Activated CD8-positive, alpha-beta memory T cell treated with anti-CD3 and anti-CD28 coated beads, Interleukin-2, amount 10 ng/mL, durations not matched to agents 7 days and 5 days (primary cell): Measurements from ENCODE around the gene ACACB. TPM values are rescaled to one million over a fixed set of nuclear protein-coding genes. Genes with fewer than 3 reads are reported as not detected.
"Not testable (repeated sequence)": the region's sequence is repeated elsewhere in the genome, so short reads cannot be mapped to it uniquely, and the experiment has no call there.

Experiments
- ATAC-seq: fragments of 150-1000 bp; cut with Tn5 transposase; one replicate; pipeline ENCODE4 v1.10.0; 2021; ENCODE audit warnings: moderate library complexity
- CTCF ChIA-PET: fragments of 350-600 bp; sonication (Branson Sonifier 250); formaldehyde crosslinking; loops from one replicate; lab custom pipeline; 2021; ENCODE audit warnings: antibody characterized with exemption; lab: Charles Lee
- DNase-seq: peaks from one replicate; pipeline ENCODE4 v3.0.0-alpha.2; 2020
- H3K27ac Mint-ChIP-seq: one replicate; pipeline ENCODE4 v1.8.0; 2021; ENCODE audit warnings: mild to moderate bottlenecking, mixed read lengths
- H3K27me3 Mint-ChIP-seq: one replicate; pipeline ENCODE4 v1.8.0; 2021; ENCODE audit warnings: mixed read lengths
- H3K36me3 Mint-ChIP-seq: one replicate; pipeline ENCODE4 v1.8.0; 2021; ENCODE audit warnings: mild to moderate bottlenecking, mixed read lengths
- H3K4me1 Mint-ChIP-seq: one replicate; pipeline ENCODE4 v1.8.0; 2021; ENCODE audit warnings: mixed read lengths
- H3K4me3 Mint-ChIP-seq: one replicate; pipeline ENCODE4 v1.8.0; 2021; ENCODE audit warnings: mild to moderate bottlenecking, moderate library complexity, mixed read lengths
- H3K9me3 Mint-ChIP-seq: one replicate; pipeline ENCODE4 v1.8.0; 2022; ENCODE audit warnings: low read depth, mixed read lengths
- total RNA-seq, 2 experiments: library from RNA; stranded (reverse); gene quantifications; one replicate each; pipeline ENCODE4 v1.2.3, GENCODE V29; 2021

ACACB gene
- total RNA-seq, 2 experiments from 2014 or later = 10.4 to 15.1 TPM

DNA sequence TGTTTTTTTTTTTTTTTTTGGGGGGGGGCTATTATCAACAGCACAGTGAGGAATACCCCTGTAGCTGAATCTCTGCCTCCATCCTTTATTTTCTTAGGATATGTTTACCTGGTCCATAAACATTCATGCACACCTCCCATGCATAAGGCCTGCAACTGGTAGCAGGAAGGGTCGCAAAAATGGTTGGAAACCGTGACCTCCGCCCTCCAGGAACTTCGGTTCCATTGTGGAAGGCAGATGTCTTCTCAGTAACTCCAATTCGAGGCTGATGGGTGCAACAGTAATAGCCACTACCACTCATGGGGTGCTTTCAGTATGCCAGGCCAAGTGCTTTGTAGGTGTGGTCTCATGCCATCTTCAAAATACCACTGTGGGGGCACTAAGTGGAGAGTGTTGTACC is 40.2 kb downstream of the ACACB start:
- no peak for DNase-seq

DNA sequence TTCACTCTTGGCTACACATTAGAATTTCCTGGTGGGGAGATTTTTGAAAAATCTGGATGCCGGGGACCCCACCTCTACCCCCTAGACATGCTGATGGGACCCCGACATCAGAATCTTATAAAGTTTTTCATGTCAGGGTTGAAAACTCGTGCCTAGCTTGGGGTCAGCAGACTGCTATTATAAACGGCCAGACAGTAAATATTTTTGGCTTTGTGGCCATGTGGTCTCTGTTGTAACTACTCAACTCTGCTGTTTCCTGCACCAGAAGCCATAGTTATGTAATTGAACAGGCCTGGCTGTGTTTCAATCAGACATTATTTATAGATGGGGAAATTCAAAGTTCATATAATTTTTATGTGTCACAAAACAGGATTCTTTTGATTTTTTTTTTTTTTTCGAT is 41.6 kb downstream of the ACACB start:
- Mint-ChIP-seq H3K4me1 (peaks cover 14% of the 10 kb centered on the region), H3K4me3 (no peak overlapping the region), H3K27me3 (no peaks in the 10 kb centered on the region), H3K9me3 (no peaks in the 10 kb centered on the region), H3K36me3 (no peaks in the 10 kb centered on the region), H3K27ac (no peak overlapping the region)
- ATAC-seq (no peak), DNase-seq (no peak)
- CTCF ChIA-PET = no interaction called here

More for the DNA sequence above, 40.2 kb downstream of the ACACB start:
- ATAC-seq = no peak
- Mint-ChIP-seq H3K27me3 (peaks cover 5% of the 10 kb centered on the region), H3K4me3 (no peak overlapping the region), H3K4me1 (peaks cover 14% of the 10 kb centered on the region), H3K9me3 (no peaks in the 10 kb centered on the region), H3K27ac (no peak overlapping the region), H3K36me3 (no peaks in the 10 kb centered on the region)
- CTCF ChIA-PET = no interaction called here

DNA sequence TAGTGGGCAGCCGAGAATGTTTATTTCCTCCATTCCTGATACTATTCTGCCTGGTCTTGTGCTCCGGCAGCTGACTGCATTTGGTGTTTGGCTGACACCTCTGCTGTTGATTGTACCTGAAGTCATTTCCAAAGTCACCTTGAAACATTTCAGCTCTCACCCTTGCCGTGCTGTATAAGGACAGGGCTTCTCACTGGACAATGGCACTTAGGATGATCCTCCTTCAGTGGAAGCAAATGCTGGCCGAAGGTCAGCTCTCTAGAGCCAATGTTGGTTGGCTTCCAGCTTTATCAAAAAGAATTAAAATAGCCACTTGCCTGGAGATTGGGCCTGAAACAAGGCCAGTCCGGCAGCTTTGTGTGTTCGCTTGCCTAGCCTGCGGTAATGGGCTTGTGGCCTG is 44.0 kb downstream of the ACACB start:
- Mint-ChIP-seq H3K27me3 (no peaks in the 10 kb centered on the region), H3K9me3 (no peaks in the 10 kb centered on the region), H3K4me3 (no peak overlapping the region), H3K27ac (no peak overlapping the region), H3K4me1 (peaks cover 9% of the 10 kb centered on the region), H3K36me3 (peaks cover 2% of the 10 kb centered on the region)
- no peak for DNase-seq
- no peak for ATAC-seq
- CTCF ChIA-PET = no interaction called here

DNA sequence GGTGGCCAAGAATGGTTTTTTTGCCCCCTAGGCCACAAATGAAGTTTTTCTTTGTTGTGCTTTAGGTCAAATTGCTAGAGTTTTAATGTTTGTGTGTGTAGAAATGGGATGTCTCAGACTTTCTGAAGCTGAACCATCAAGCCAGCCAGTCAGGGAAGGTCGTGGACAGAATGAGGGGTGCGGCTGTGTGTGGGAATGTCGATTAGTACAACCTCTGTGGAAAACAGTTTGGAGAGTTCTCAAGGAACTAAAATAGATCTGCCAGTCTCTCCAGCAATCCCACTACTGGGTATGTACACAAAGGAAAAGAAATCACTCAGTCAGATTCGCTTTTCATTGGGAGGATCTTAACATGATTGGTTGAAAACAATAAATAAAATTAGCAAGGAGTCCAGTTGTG is 44.5 kb downstream of the ACACB start:
- H3K9me3 Mint-ChIP-seq = no peaks in the 10 kb centered on the region
- no peak for DNase-seq
- peaks cover 5% of the 10 kb centered on the region for H3K4me1 Mint-ChIP-seq
- H3K27ac Mint-ChIP-seq = no peak overlapping the region
- no peak overlapping the region for H3K4me3 Mint-ChIP-seq
- H3K27me3 Mint-ChIP-seq = no peaks in the 10 kb centered on the region
- ATAC-seq = no peak
- CTCF ChIA-PET = no interaction called here
- H3K36me3 Mint-ChIP-seq = peaks cover 2% of the 10 kb centered on the region

DNA sequence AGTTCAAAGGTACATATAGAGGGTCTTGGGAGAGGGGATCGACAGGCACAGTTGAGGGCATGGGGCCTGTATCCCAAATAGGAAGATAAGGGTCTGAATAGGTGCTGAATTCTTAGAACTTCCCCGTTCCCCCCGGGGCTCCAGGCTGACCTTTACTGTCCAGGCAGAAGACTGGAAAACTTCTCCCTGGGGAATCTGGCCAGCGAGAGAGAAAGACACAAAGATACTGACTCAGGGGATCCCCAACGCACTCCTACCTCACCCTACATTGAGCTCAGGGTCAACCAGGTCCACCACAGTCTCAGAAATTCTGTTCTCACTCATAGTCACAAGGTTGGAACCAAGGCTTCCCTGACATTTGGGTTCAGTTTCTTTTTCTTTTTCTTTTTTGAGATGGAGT is 46.2 kb downstream of the ACACB start:
- Mint-ChIP-seq H3K4me3 (no peak overlapping the region), H3K27ac (no peak overlapping the region)
- CTCF ChIA-PET = no interaction called here

DNA sequence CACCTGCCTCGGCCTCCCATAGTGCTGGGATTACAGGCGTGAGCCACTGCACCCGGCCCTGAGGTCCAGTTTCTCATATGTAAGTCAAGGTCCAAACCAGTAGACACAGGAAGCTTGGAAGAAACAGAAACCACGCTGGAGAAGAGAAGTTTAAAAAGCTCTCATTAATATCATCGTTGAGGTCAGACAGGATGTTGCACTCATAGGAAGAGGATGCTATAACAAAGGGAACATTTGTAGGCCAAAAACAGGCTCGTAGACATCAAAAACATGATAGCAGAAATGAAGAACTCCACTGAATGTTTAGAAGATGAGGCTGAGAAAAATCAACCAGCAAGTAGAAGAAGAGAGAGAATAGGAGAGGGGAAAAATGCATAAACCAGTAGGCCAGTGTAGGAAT is 46.8 kb downstream of the ACACB start:
- DNase-seq (no peak), ATAC-seq (no peak)
- Mint-ChIP-seq H3K9me3 (no peaks in the 10 kb centered on the region), H3K36me3 (peaks cover 3% of the 10 kb centered on the region), H3K4me3 (no peak overlapping the region), H3K27ac (no peak overlapping the region), H3K27me3 (no peaks in the 10 kb centered on the region), H3K4me1 (peaks cover 2% of the 10 kb centered on the region)
- CTCF ChIA-PET = no interaction called here

More for the DNA sequence above, 46.2 kb downstream of the ACACB start:
- ATAC-seq (no peak), DNase-seq (no peak)
- Mint-ChIP-seq H3K36me3 (peaks cover 2% of the 10 kb centered on the region), H3K4me1 (peaks cover 2% of the 10 kb centered on the region), H3K27me3 (no peaks in the 10 kb centered on the region), H3K9me3 (no peaks in the 10 kb centered on the region)

DNA sequence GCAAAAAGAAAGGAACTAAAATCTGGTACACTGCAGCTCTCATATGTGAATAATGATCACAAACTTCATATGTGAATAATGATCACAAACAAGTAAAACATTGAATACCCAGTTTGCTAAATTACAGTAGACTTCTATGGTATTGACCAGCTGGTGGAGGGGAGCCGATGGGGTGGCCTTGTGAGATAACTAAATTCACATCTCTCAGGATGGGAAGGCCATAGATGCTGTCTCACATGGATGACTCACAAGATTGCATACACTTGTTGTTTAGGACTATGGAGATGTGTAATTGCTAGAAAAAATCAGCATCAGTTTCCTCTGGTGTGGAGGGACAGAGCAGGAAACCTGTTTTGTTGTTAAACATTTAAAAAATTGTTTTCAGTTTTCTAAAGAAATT is 49.2 kb downstream of the ACACB start:
- H3K27me3 Mint-ChIP-seq = no peaks in the 10 kb centered on the region
- H3K36me3 Mint-ChIP-seq = peaks cover 7% of the 10 kb centered on the region
- peaks cover 2% of the 10 kb centered on the region for H3K4me1 Mint-ChIP-seq
- no peak for ATAC-seq
- no peak overlapping the region for H3K4me3 Mint-ChIP-seq
- no peak for DNase-seq
- CTCF ChIA-PET = no interaction called here
- no peaks in the 10 kb centered on the region for H3K9me3 Mint-ChIP-seq
- no peak overlapping the region for H3K27ac Mint-ChIP-seq

DNA sequence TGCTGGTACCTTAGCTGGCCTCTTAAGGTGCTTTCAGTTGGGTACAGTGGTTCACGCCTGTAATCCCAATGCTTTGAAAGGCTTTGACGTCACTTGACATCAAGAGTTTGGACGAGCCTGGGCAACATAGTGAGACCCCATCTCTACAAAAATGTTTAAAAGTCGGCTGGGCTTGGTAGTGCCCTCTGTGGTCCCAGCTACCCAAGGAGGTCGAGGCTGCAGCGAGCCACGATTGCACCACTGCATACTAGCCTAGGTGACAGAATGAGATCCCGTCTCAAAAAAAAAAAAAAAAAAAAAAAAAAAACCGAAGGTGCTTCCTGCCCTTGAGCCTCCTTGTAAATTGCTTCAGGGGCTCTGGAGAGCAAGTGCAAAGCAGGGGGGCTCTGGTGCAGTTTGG is 50.0 kb downstream of the ACACB start:
- H3K36me3 Mint-ChIP-seq = peaks cover 7% of the 10 kb centered on the region
- H3K4me1 Mint-ChIP-seq = peaks cover 2% of the 10 kb centered on the region
- H3K27me3 Mint-ChIP-seq = no peaks in the 10 kb centered on the region
- H3K9me3 Mint-ChIP-seq = no peaks in the 10 kb centered on the region
- no peak for ATAC-seq
- no peak overlapping the region for H3K27ac Mint-ChIP-seq
- CTCF ChIA-PET = no interaction called here
- no peak for DNase-seq
- no peak overlapping the region for H3K4me3 Mint-ChIP-seq

DNA sequence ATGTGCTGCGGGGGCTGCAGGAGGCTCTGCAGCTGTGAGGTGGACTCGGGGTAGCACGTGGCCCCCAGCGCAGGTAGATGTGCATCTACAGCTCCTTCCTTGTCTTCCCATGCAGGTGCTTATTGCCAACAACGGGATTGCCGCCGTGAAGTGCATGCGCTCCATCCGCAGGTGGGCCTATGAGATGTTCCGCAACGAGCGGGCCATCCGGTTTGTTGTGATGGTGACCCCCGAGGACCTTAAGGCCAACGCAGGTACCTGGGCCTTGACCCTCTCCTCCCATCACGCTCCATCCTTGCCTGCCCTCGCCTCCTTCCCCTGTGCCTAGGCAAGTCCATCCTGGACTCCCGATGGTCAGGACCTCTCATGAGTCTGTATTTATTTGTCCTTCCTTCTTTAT is 51.4 kb downstream of the ACACB start:
- Mint-ChIP-seq H3K4me1 (peaks cover 2% of the 10 kb centered on the region), H3K9me3 (peaks cover 2% of the 10 kb centered on the region), H3K4me3 (no peak overlapping the region), H3K27me3 (no peaks in the 10 kb centered on the region), H3K27ac (no peak overlapping the region), H3K36me3 (peaks cover 20% of the 10 kb centered on the region)
- ATAC-seq (no peak), DNase-seq (no peak)
- CTCF ChIA-PET = no interaction called here

DNA sequence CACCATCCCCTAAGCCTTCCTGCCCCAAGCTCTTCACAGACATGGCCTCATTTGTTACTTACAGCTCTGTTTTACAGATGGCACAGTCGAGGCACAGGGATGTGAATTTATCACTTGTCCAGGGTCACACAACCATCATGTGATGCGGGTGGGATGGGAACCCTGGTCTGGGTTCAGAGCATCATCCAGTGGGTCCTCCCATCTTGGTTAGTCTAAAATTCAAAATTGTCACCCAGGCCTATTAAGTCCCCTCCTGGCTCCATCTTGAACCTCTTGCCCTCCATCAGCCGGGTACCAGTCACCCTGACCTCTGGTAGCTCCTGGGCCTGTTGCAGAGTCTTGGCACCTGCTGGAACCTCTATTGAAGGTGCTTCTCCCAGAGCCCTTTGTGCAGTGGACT is 52.9 kb downstream of the ACACB start:
- Mint-ChIP-seq H3K4me3 (no peak overlapping the region), H3K36me3 (peaks cover 30% of the 10 kb centered on the region), H3K27ac (no peak overlapping the region), H3K27me3 (no peaks in the 10 kb centered on the region), H3K4me1 (no peaks in the 10 kb centered on the region), H3K9me3 (peaks cover 2% of the 10 kb centered on the region)
- ATAC-seq (no peak), DNase-seq (no peak)
- CTCF ChIA-PET = no interaction called here

DNA sequence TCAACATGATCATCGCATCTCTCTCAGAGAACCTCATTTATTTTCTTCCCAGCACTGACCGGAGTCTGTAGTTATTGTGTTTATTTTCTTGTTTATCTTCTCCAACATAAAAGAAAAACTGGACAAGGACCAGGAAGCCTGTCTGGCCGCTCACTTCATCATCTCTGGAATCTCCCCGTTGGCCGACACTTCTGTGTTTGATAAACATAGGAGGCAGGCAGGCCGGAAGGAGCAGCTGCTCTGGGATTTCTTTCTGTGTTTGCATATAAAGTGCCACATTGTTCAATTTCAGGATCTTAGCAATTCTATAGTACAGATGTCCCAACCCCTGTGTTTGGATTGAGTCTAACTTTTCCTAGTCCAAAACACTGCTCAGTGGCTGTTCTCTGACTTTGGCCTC is 53.3 kb downstream of the ACACB start:
- Mint-ChIP-seq H3K4me3 (no peak overlapping the region), H3K36me3 (peaks cover 30% of the 10 kb centered on the region), H3K4me1 (no peaks in the 10 kb centered on the region), H3K27ac (no peak overlapping the region), H3K27me3 (no peaks in the 10 kb centered on the region), H3K9me3 (peaks cover 2% of the 10 kb centered on the region)
- DNase-seq (no peak), ATAC-seq (no peak)
- CTCF ChIA-PET = no interaction called here

DNA sequence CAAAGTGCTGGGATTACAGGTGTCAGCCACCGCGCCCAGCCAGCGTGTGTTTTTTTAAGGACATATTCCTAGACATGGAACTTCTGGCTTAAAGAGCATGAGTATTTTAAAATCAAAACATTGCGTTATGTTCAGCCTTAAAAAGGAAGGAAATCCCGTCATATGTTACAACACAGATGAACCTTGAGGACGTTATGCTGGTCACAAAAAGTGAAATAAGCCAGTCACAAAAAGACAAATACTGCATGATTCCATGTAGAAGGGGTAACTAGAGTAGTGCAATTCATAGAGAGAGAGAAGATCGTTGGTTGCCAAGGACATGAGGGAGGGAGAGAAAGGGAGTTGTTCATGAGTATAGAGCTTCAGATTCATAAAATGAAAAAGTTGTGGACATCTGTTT is 53.9 kb downstream of the ACACB start:
- CTCF ChIA-PET = no interaction called here
- DNase-seq (no peak), ATAC-seq (no peak)
- Mint-ChIP-seq H3K27me3 (no peaks in the 10 kb centered on the region), H3K4me3 (no peak overlapping the region), H3K4me1 (no peaks in the 10 kb centered on the region), H3K36me3 (peaks cover 30% of the 10 kb centered on the region), H3K27ac (no peak overlapping the region), H3K9me3 (peaks cover 2% of the 10 kb centered on the region)

DNA sequence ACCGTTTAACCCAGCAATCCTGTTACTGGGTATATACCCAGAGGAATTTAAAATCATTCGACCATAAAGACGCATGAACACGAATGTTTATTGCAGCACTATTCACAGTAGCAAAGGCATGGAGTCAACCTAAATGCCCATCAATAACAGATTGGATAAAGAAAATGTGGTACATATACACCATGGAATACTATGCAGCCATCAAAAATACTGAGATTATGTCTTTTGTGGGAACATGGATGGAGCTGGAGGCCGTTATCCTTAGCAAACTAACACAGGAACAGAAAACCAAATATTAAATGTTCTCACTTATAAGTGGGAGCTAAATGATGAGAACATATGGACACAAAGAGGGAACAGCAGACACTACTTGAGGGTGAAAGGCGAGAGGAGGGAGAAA is 56.4 kb downstream of the ACACB start:
- H3K36me3 Mint-ChIP-seq = peaks cover 30% of the 10 kb centered on the region
- CTCF ChIA-PET, H3K27ac Mint-ChIP-seq, H3K9me3 Mint-ChIP-seq, H3K4me1 Mint-ChIP-seq, H3K4me3 Mint-ChIP-seq, H3K27me3 Mint-ChIP-seq, DNase-seq, ATAC-seq: not testable (repeated sequence)

DNA sequence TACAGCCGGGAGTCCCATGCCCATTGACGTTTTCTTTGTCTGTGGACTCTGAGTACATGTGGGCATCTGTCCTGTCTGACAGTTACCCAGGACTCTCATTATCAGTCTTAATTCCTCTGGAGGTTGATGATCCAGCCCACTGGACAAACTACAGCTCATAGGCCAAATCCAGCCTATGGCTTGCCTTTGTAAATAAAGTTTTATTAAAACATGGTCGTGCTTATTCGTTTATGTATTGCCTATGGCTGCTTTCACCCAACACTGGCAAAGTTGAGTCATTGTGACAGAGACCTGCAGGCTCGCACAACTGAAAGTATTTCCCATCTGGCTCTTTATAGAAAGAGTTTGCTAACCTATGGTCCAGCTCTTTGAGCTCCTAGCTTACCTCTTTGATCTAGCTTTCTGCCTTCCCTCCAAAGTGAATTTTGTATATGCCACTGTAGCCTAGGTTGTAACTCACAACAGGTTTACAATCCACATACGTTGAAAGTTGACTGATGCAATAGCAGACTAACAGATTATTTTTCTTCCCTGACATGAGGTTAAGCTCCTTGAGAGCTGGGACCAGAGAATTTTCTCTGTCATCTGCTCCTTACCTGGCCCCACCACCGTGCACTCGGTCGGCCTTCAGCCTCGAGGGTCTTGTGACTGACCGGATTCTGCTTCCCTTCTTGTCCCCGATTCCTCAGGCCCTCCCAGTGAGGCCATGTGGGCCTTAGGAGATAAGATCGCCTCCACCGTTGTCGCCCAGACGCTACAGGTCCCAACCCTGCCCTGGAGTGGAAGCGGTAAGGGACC is 57.3 kb downstream of the ACACB start:
- no peak overlapping the region for H3K4me3 Mint-ChIP-seq
- no peak for ATAC-seq
- no peaks in the 10 kb centered on the region for H3K27me3 Mint-ChIP-seq
- H3K9me3 Mint-ChIP-seq = peaks cover 2% of the 10 kb centered on the region
- no peak for DNase-seq
- CTCF ChIA-PET = no interaction called here
- H3K36me3 Mint-ChIP-seq = peaks cover 28% of the 10 kb centered on the region
- H3K4me1 Mint-ChIP-seq = no peaks in the 10 kb centered on the region
- no peak overlapping the region for H3K27ac Mint-ChIP-seq
